Measurements from ENCODE around the gene NPB. TPM values are rescaled to one million over a fixed set of nuclear protein-coding genes. Genes with fewer than 3 reads are reported as not detected.

NPB gene
- total and polyA plus RNA-seq, 2 of the 8 experiments (the other 6 are each of a cell fraction or from before 2014, with no cell fraction given) = 1.5 to 2.5 TPM

GRCh38 chr17:81940538-81941483, 38.8 kb downstream of the NPB start:
- CTCF ChIA-PET (ENCODE audit: partially characterized antibody) = interaction anchor here (0.8 to 4.6 kb wide), 9 partner anchors 9 to 82 kb away, joined by 3 to 16 read pairs (median 4); partner anchors contain the start of genes CENPX, LRRC45, MAFG and NOTUM
- H3K79me2 ChIP-seq (ENCODE audit: control insufficient read depth in 1 of 2, insufficient read depth in 2 of 2, low read length in 2 of 2) = no peaks in the 10 kb centered on the region; a peak in 1 of 4 replicates
- H2AFZ ChIP-seq (ENCODE audit: low read length) = no peak overlapping the region
- H2BK12ac ChIP-seq (ENCODE audit: low read depth, low read length) = peak overlapping the region; percentile 60; the same call in 1 of the 2 replicates
- no peak overlapping the region for H3K56ac ChIP-seq (replicated peaks; ENCODE audit: insufficient read length, low read depth, low read length)
- H4K20me1 ChIP-seq (replicated peaks in 1 of 2; ENCODE audit: control insufficient read depth in 1 of 2, insufficient read depth in 2 of 2, low read length in 2 of 2) = no peaks in the 10 kb centered on the region
- peak overlapping the region; percentile 73 for H4K8ac ChIP-seq (ENCODE audit: extremely low read depth, insufficient read depth, low read length)
- H3K4ac ChIP-seq (replicated peaks; ENCODE audit: insufficient read length, low read depth, low read length) = peak overlapping the region; percentile 53
- peak overlapping the region; percentile 65; the same call in 1 of the 2 replicates for H2AK5ac ChIP-seq (ENCODE audit: low read depth, low read length)
- no peaks in the 10 kb centered on the region; the same call in 1 of the 2 replicates for H3K23me2 ChIP-seq (ENCODE audit: low read depth, low read length)
- no peaks in the 10 kb centered on the region for H3K79me1 ChIP-seq (ENCODE audit: low read depth, low read length)
- FAIRE-seq (no peak), DNase-seq (ENCODE audit: low read depth in 1 of 2, low spot score in 2 of 2) (no peak)
- TF ChIP-seq TEAD4 (IDR thresholded peaks at IDR 0.05; ENCODE audit: low read depth, low read length) (no peak), BACH1 (IDR thresholded peaks at IDR 0.05; ENCODE audit: low read length) (no peak), USF2 (IDR thresholded peaks at IDR 0.05; ENCODE audit: low read length) (no peak), SP2 (IDR thresholded peaks at IDR 0.05; ENCODE audit: low read length) (no peak), SUZ12 (IDR thresholded peaks at IDR 0.05; ENCODE audit: low read length) (no peak), CHD1 (IDR thresholded peaks at IDR 0.05; ENCODE audit: low read depth, low read length) (no peak)
- peak overlapping the region; percentile 22 for H2BK120ac ChIP-seq (replicated peaks; ENCODE audit: low read depth, low read length)
- H3K27ac ChIP-seq (ENCODE audit: low read depth, low read length) = no peak overlapping the region
- no peak overlapping the region for H3K23ac ChIP-seq (ENCODE audit: insufficient read length)
- peak overlapping the region; percentile 46; the same call in 1 of the 2 replicates for H2BK15ac ChIP-seq (ENCODE audit: low read length)
- H3K4me3 ChIP-seq (ENCODE audit: extremely low read depth in 1 of 4, insufficient read depth in 2 of 4, low read depth in 3 of 4, low read length in 4 of 4) = no peak overlapping the region
- no peaks in the 10 kb centered on the region for H3K36me3 ChIP-seq (ENCODE audit: control insufficient read depth in 2 of 4, insufficient read depth in 4 of 4, low read length in 3 of 4)
- H2BK20ac ChIP-seq (ENCODE audit: low read length) = no peak overlapping the region
- 0 out of 4 replicates have a peak overlapping the region, but pooled peaks of 1 of the 2 experiments have one; percentile 21 for H3K4me2 ChIP-seq (ENCODE audit: insufficient read depth in 1 of 2, low read depth in 2 of 2, low read length in 2 of 2)
- H3K9me3 ChIP-seq (ENCODE audit: insufficient read depth in 2 of 2, low read depth in 1 of 2, low read length in 1 of 2) = no peaks in the 10 kb centered on the region
- POLR2A ChIA-PET (ENCODE audit: partially characterized antibody) = interaction anchor here (0.9 to 14.6 kb wide), 4 partner anchors 10 to 64 kb away, joined by 3 to 150 read pairs (median 8); partner anchors contain the start of genes ASPSCR1 and MAFG
- 0 out of 2 replicates have a peak overlapping the region, but pooled peaks have one; percentile 16 for H2BK5ac ChIP-seq (ENCODE audit: low read depth, low read length)
- H3K18ac ChIP-seq (ENCODE audit: extremely low read depth, low read length) = peak overlapping the region; percentile 32
- no peak overlapping the region for H3K14ac ChIP-seq (ENCODE audit: insufficient read length)
- peak overlapping the region; percentile 54 for H4K91ac ChIP-seq (replicated peaks; ENCODE audit: insufficient read length, low read length)
- H3K9ac ChIP-seq (replicated peaks in 1 of 4; ENCODE audit: extremely low read depth in 1 of 4, low read depth in 3 of 4, low read length in 3 of 4) = no peak overlapping the region
- 93% methylated on average over 48 of the region's 56 CpGs; no CpG with 5 or more reads in 1 of the 2 experiments for WGBS, 2 experiments (ENCODE audit: extremely low coverage in 1 of 2, insufficient coverage in 1 of 2, insufficient read length in 1 of 2, insufficient replicate concordance in 2 of 2, low coverage in 1 of 2, low lambda C conversion rate in 2 of 2, missing lambda C conversion rate in 1 of 2)
- H3K4me1 ChIP-seq (replicated peaks in 1 of 4; ENCODE audit: control insufficient read depth in 3 of 4, insufficient read depth in 4 of 4, low read length in 3 of 4) = peaks cover 0 to 14% (median 8%) of the 10 kb centered on the region in 4 experiments; a peak in 5 of 7 replicates
- H4K5ac ChIP-seq (ENCODE audit: insufficient read length, low read depth, low read length) = no peak overlapping the region
- H3K27me3 ChIP-seq (replicated peaks in 1 of 4; ENCODE audit: control insufficient read depth in 3 of 4, extremely low read depth in 1 of 4, insufficient read depth in 3 of 4, low read length in 3 of 4) = peaks cover 0 to 5% (median 0%) of the 10 kb centered on the region in 4 experiments; a peak in 3 of 7 replicates
